ENCODE measurements around the gene LRAT. TPM values are rescaled to one million over a fixed set of nuclear protein-coding genes. Genes with fewer than 3 reads are reported as not detected.
"Not testable (repeated sequence)": the region's sequence is repeated elsewhere in the genome, so short reads cannot be mapped to it uniquely, and the experiment has no call there.

Gene LRAT
- total RNA-seq (2014; rRNA removed; shearing (Covaris generic)): 0.32 TPM in 1 of 2 replicates, not detected in the other
- polyA plus RNA-seq (2015; cell fraction: cytosol; rRNA removed): 0.19 and 0.31 TPM in 2 replicates
- 0.67 and 0.88 TPM in 2 replicates for polyA plus RNA-seq (2015; cell fraction: nucleus; rRNA removed)

GRCh38 chr4:154743683-154744340, at the start of gene LRAT:
Gene LRAT (plus strand): TSS chr4:154744000. CDS start chr4:154744327, 327 bp downstream.
- no peak for DNase-seq (ENCODE audit: low read depth)

DNA sequence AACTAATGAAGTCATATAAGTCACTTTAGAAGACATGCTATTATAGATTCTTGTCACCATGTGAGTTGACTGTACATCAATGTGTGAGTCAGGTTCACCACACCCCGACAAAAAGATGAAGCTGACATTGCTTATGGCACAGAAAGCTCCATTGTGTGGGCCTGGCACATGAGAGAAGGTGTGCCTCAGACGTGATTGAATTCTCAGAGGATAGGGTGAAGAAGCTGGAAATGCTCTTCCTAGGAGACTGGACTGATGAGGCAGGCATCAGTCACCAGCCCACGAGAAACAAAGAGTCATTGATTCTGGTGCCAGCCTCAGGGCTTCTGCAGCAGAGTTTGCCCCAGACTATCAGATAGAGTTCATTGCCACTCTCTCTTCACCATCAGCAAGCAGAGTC, 35.9 kb upstream of the LRAT start:
- DNase-seq (ENCODE audit: low read depth): peak; percentile 96

- DNase-seq (ENCODE audit: low read depth): no peak
Measured at GRCh38 chr4:154709550-154709949, 34.2 kb upstream of the LRAT start.

DNA sequence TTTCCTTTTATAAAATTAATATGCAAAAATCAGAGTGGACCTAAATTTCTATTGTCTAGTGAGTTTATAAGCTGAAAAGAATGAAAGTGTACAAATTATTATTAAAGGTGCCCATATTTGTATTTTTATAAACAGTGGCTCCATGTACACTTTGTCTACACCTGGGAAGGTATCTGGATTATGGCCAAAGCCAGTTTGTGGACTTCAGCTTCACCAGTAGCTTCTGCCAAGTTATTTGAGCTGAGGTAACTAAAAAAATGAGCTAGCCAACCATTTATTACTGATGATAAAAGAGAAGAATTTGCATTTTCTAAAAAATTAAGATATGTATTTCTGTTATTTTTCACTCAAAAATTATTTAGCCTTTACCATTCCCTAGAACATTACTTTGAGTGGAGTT, 32.3 kb upstream of the LRAT start:
- DNase-seq (ENCODE audit: low read depth): no peak

- no peak for DNase-seq (ENCODE audit: low read depth)
Measured at GRCh38 chr4:154714339-154715040, 29.3 kb upstream of the LRAT start.

GRCh38 chr4:154719087-154719486, 24.7 kb upstream of the LRAT start:
- DNase-seq (ENCODE audit: low read depth): peak; percentile 42

GRCh38 chr4:154720123-154720522, 23.7 kb upstream of the LRAT start:
- peak; percentile 66 for DNase-seq (ENCODE audit: low read depth)

GRCh38 chr4:154720618-154721267, 23.1 kb upstream of the LRAT start:
- no peak for DNase-seq (ENCODE audit: low read depth)

DNA sequence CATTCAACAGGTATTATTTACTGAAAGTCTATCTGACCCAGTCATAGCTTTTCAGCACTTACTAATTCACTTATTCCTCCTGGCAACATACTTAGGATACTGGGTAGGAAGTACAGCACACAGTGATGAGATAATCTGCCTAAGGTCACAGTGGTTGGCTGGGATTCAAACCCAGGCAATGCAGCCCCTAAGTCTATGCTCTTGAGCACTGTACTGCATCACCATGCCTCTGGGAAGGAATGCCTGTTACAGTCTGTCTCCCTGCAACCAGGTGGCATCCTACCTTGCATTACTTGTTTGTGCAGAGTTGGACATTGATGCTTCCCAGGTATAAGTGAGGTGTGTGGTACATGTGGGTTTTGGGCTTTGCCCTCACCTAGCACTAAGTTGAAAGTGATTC, 21.5 kb upstream of the LRAT start:
- peak; percentile 25 for DNase-seq (ENCODE audit: low read depth)

DNA sequence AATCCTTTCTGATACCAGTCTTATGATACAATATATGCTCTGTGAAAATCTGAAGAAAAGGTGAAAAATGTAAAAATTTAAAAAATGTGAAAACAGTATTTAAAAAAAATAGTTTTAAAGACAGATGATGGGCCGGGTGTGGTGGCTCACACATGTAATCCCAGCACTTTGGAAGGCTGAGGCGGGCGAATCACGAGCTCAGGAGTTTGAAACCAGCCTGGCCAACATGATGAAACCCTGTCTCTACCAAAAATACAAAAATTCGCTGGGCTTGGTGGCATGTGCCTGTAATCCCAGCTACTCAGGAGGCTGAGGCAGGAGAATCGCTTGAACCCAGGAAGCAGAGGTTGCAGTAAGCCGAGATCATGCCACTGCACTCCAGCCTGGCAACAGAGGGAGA, 20.2 kb upstream of the LRAT start:
- not testable (repeated sequence) for DNase-seq (ENCODE audit: low read depth)

- no peak for DNase-seq (ENCODE audit: low read depth)
Measured at GRCh38 chr4:154727540-154727939, 16.3 kb upstream of the LRAT start.

DNA sequence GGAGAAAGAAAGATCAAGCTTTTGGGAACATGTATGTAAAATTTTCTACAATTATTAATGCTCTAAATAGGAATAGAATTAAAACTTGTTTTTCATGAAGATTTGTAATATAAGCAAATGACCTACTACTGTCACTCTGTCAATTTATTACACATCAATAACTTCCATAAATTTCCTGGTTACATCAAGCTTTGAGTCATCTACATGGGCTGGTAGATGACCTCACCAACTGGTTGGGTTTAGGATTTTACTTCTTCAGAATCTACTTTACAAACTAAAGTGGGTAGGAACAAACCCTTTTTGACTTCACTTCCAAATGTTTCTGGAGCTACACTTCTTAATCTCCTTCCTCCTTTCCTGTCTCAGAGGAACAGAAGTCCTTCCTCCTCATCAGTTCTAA, 12.0 kb upstream of the LRAT start:
- no peak for DNase-seq (ENCODE audit: low read depth)

- DNase-seq (ENCODE audit: low read depth): no peak
Measured at GRCh38 chr4:154732669-154733068, 11.1 kb upstream of the LRAT start.

- no peak for DNase-seq (ENCODE audit: low read depth)
Measured at GRCh38 chr4:154736770-154737169, 7.0 kb upstream of the LRAT start.

DNA sequence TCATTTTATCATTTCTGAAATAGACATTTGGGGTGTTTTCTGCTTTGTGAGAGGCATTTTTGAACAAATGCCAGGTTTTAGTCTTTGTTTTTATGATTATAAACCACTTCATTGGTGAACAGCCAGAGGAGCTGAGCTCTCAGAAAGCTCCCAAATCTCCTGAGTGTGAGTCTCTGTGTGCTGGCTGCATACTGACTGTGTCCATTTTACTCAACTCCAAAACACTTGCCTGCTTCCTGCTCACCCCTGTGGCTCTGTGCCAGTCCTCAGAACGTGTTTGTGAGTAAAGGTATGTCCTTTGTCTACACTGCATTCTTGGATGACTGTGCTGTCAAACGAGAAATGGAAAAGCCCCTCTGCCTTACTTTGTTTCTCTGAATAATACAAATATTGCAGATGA, 5.4 kb upstream of the LRAT start:
- peak; percentile 63 for DNase-seq (ENCODE audit: low read depth)

DNA sequence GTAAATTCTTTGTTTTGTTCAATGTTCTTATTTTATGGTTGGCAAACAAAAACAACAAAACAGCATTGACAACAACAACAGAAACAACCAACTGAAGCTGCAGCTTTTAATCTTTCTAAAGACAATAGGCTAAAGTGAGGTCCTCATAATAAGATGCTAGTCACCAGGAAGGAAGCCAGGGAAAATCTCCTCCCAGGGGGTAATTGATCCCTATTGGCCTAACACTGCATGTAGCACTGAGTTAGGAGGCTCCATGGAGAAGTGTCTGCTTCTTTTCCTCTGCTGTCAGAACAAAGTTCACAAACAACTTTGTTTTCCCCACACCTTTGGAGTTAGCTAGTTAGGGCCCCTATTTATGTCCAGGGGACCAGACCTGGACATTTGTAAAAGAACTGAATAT, 4.7 kb upstream of the LRAT start:
- peak; percentile 1 for DNase-seq (ENCODE audit: low read depth)

GRCh38 chr4:154740462-154740861, 3.3 kb upstream of the LRAT start:
- DNase-seq (ENCODE audit: low read depth): no peak

GRCh38 chr4:154741131-154741665, 2.6 kb upstream of the LRAT start:
- no peak for DNase-seq (ENCODE audit: low read depth)

GRCh38 chr4:154741922-154742850, 1.6 kb upstream of the LRAT start:
- DNase-seq (ENCODE audit: low read depth): no peak

GRCh38 chr4:154744341-154744926, 634 bp downstream of the LRAT start:
- no peak for DNase-seq (ENCODE audit: low read depth)

GRCh38 chr4:154757713-154758112, 13.9 kb downstream of the LRAT start:
- DNase-seq (ENCODE audit: low read depth): no peak
